Parathyroid adenoma (tissue), 2 donors: ENCODE measurements around the gene PALLD.

Experiments used
- H2AFZ ChIP-seq: fragments of 300-600 bp; sonication (generic); one replicate; pipeline ENCODE4 v1.7.0; 2017; ENCODE audit warnings: antibody characterized with exemption, mild to moderate bottlenecking
- H3K27ac ChIP-seq: fragments of 300-600 bp; sonication (generic); one replicate; pipeline ENCODE4 v1.7.0; 2017
- H3K27me3 ChIP-seq: fragments of 300-600 bp; sonication (generic); one replicate; pipeline ENCODE4 v1.7.0; 2017; ENCODE audit warnings: low read length; ENCODE audit not compliant: control insufficient read depth, insufficient read depth
- H3K36me3 ChIP-seq: fragments of 300-600 bp; sonication (generic); one replicate; pipeline ENCODE4 v1.7.0; 2017; ENCODE audit warnings: low read length; ENCODE audit not compliant: control insufficient read depth, insufficient read depth
- H3K4me1 ChIP-seq: fragments of 300-600 bp; sonication (generic); one replicate; pipeline ENCODE4 v1.7.0; 2017; ENCODE audit warnings: control low read depth
- H3K4me2 ChIP-seq: fragments of 300-600 bp; sonication (generic); one replicate; pipeline ENCODE4 v1.7.0; 2017; ENCODE audit warnings: low read length
- H3K4me3 ChIP-seq: fragments of 300-600 bp; sonication (generic); one replicate; pipeline ENCODE4 v1.7.0; 2017; ENCODE audit warnings: low read depth, low read length
- H3K79me2 ChIP-seq: fragments of 300-600 bp; sonication (generic); one replicate; pipeline ENCODE4 v1.7.0; 2017; ENCODE audit warnings: control low read depth
- H3K9ac ChIP-seq: fragments of 300-600 bp; sonication (generic); one replicate; pipeline ENCODE4 v1.7.0; 2017; ENCODE audit warnings: mild to moderate bottlenecking
- H3K9me3 ChIP-seq: fragments of 300-600 bp; sonication (generic); one replicate; pipeline ENCODE4 v1.7.0; 2017; ENCODE audit warnings: low read length; ENCODE audit not compliant: control insufficient read depth
- CTCF ChIP-seq: fragments of 300-600 bp; sonication (generic); IDR thresholded peaks from one replicate; pipeline ENCODE4 v1.7.0; 2017; ENCODE audit warnings: antibody characterized with exemption, mild to moderate bottlenecking
- donor health status: primary hyperparathyroidism.

Gene PALLD

GRCh38 chr4:168521721-168522120 lies 24.9 kb downstream of the PALLD start:
- no peaks in the 10 kb centered on the region for H3K79me2 ChIP-seq
- no peak overlapping the region for H3K4me2 ChIP-seq
- H3K9me3 ChIP-seq, result no peaks in the 10 kb centered on the region
- H3K27me3 ChIP-seq, result no peaks in the 10 kb centered on the region
- H3K4me3 ChIP-seq, result no peak overlapping the region
- TF ChIP-seq CTCF, result no peak
- no peak overlapping the region for H2AFZ ChIP-seq
- no peaks in the 10 kb centered on the region for H3K4me1 ChIP-seq
- no peak overlapping the region for H3K27ac ChIP-seq
- H3K9ac ChIP-seq, result no peak overlapping the region
- no peaks in the 10 kb centered on the region for H3K36me3 ChIP-seq

DNA sequence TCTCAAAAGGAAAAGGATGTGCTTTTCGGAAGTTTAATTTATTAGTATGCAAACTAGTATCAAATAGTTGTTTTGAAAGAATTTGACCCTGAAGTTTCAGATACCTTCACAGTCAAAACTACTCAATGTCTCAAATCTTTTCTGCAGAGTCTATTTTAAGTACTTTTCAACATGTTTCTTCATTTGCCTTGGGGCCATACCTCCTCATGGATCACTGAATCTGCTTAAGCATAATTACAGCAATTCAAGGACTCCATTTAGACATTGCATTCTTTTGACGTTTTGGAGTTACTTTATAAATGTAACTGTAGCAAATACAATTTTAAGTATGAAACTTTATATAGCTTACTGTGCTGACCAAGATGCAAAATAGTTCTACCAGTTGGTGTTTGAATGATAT lies 25.5 kb downstream of the PALLD start:
- Histone ChIP-seq H3K4me1 (no peaks in the 10 kb centered on the region), H3K27me3 (no peaks in the 10 kb centered on the region), H3K9ac (no peak overlapping the region), H3K79me2 (no peaks in the 10 kb centered on the region), H3K4me2 (no peak overlapping the region), H2AFZ (no peak overlapping the region), H3K4me3 (no peak overlapping the region), H3K27ac (no peak overlapping the region), H3K9me3 (no peaks in the 10 kb centered on the region), H3K36me3 (no peaks in the 10 kb centered on the region)
- TF ChIP-seq CTCF, result no peak

DNA sequence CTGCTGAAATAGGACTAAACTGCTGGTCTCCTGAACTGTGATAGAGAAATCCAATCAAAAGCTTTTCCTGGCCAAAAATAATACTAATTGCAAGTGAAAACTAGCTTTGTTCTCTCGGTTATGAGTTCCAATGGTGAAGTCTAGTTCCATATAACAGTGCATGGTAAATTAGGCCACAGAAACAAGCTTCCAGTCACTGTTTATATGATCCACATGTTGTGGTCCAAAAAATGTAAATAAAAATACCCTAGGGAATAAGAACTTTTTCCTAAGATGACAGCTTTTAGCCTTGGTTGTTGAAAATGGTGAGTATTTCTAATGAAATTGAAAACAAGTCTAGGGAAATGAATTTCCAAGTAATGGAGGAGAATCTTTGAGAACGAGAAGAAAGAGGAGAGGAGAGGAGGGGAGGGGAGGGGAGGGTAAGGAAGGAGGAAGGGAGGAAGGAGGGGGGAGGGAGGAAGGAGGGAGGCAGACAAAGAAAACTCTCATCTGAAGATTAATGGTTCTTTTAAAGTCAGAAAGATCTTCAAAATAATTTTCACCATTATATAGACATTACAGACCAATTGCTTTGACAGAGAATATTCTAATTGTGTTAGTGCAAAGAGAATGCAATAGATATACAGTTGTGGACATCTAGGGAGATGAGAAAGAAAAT lies 26.1 kb downstream of the PALLD start:
- no peak for TF ChIP-seq CTCF
- Histone ChIP-seq H3K36me3 (no peaks in the 10 kb centered on the region), H3K4me2 (no peak overlapping the region), H3K4me1 (no peaks in the 10 kb centered on the region), H3K27me3 (no peaks in the 10 kb centered on the region), H3K9me3 (no peaks in the 10 kb centered on the region), H3K79me2 (no peaks in the 10 kb centered on the region), H2AFZ (no peak overlapping the region), H3K4me3 (no peak overlapping the region), H3K9ac (no peak overlapping the region), H3K27ac (no peak overlapping the region)

GRCh38 chr4:168524006-168524405 lies 27.2 kb downstream of the PALLD start:
- H3K36me3 ChIP-seq, result no peaks in the 10 kb centered on the region
- H3K4me2 ChIP-seq, result no peak overlapping the region
- no peak overlapping the region for H3K9ac ChIP-seq
- H3K4me1 ChIP-seq, result no peaks in the 10 kb centered on the region
- no peak for TF ChIP-seq CTCF
- H2AFZ ChIP-seq, result no peak overlapping the region
- H3K4me3 ChIP-seq, result no peak overlapping the region
- H3K27ac ChIP-seq, result no peak overlapping the region
- H3K79me2 ChIP-seq, result no peaks in the 10 kb centered on the region
- no peaks in the 10 kb centered on the region for H3K27me3 ChIP-seq
- no peaks in the 10 kb centered on the region for H3K9me3 ChIP-seq

DNA sequence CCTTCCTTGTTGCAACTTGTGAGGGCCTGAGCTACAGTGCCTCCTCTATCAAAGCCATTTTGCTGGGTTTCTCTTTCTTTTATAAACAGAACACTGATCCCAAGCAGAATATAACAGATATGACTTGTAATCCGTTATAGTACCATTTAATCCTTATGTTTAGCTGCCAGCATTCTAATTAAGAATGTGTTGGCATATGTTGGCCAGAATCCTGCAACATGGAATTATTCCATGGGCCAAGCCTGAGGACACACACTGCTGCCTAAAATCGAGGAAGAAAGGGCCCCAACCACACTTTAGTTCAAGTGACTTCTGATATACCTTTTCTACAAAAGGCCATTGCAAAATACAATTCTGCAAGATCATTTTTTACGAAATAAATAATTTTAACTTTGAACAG lies 28.0 kb downstream of the PALLD start:
- no peaks in the 10 kb centered on the region for H3K4me1 ChIP-seq

More for the DNA sequence above, 28.0 kb downstream of the PALLD start:
- H3K4me2 ChIP-seq, result no peak overlapping the region
- no peaks in the 10 kb centered on the region for H3K27me3 ChIP-seq
- H3K79me2 ChIP-seq, result no peaks in the 10 kb centered on the region
- H3K27ac ChIP-seq, result no peak overlapping the region
- H2AFZ ChIP-seq, result no peak overlapping the region
- H3K36me3 ChIP-seq, result no peaks in the 10 kb centered on the region
- no peak overlapping the region for H3K4me3 ChIP-seq
- no peak for TF ChIP-seq CTCF
- H3K9ac ChIP-seq, result no peak overlapping the region
- H3K9me3 ChIP-seq, result no peaks in the 10 kb centered on the region
